ENCODE results near the gene PHF14.
"Not testable (repeated sequence)": the region's sequence is repeated elsewhere in the genome, so short reads cannot be mapped to it uniquely, and the experiment has no call there.

PHF14 gene

DNA sequence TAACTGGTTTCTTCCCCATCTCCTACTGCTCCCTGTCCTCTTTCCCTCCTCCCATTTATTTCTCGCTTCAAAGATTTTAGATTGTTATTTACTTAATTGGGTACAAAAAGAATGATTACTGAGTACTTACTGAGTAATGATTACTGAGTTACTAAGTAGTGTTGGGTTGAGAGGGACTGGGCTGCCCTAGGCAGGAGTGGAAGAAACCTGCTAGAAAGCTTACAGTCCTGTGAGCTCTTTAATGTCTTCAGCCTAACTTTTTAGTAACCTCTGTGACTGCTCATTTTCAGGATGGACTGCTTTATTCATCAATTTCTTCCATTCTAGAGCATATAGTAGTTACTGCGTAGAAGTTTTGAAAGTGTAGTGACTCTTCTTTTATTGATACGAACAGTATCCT, 7.6 kb downstream of the PHF14 start:
- DNase-seq, result no peak

GRCh38 chr7:10990748-10991147, 17.1 kb downstream of the PHF14 start:
- DNase-seq, result not testable (repeated sequence)

GRCh38 chr7:10995482-10996166, 22.0 kb downstream of the PHF14 start:
- DNase-seq, result not testable (repeated sequence)

DNA sequence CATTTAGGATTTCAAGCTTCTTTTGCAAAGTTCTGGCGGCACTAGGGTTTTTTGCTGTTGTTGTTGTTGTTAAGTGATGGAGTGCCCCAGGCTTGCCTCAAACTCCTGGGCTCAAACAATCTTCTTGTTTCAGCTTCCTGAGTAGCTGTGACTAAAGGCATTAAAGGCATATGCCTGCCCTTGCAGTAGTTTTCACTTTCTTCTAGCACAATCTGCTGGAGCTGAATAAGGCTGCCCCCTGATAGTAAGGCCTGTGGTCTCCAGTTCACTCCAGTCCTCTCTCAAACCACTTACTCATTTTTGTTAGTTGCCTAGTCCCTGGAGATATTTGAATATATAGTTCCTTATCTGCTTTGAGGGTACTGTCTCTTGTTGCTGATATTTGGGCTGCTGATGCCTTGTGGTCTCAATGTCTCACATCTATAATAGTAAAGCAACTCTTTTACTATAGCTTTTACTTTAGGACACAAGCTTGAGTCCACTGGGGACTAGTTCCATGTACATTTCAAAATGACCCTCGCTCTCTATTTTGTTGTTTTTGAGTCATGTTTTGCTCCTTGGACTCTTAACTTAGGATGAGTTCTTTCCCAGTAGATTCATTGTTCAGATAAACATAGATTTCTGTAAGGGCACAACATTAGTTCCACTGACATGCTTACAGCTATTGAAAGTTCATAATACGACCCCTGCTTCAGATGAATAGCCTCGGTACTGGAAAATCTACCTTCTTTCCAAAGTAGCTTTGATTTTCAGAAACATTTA, 25.5 kb downstream of the PHF14 start:
- no peak for DNase-seq

GRCh38 chr7:11005202-11005601, 31.5 kb downstream of the PHF14 start:
- no peak for DNase-seq

GRCh38 chr7:11006291-11006690, 32.6 kb downstream of the PHF14 start:
- DNase-seq, result no peak

- DNase-seq, result no peak
Observed at GRCh38 chr7:11009631-11010030, 36.0 kb downstream of the PHF14 start.

- no peak for DNase-seq
Observed at GRCh38 chr7:11021468-11021867, 47.8 kb downstream of the PHF14 start.

GRCh38 chr7:11026452-11027359, 53.0 kb downstream of the PHF14 start:
- no peak for DNase-seq

GRCh38 chr7:11035661-11036060, 62.0 kb downstream of the PHF14 start:
- DNase-seq, result no peak

- DNase-seq, result no peak
Observed at GRCh38 chr7:11039974-11040373, 66.3 kb downstream of the PHF14 start.

DNA sequence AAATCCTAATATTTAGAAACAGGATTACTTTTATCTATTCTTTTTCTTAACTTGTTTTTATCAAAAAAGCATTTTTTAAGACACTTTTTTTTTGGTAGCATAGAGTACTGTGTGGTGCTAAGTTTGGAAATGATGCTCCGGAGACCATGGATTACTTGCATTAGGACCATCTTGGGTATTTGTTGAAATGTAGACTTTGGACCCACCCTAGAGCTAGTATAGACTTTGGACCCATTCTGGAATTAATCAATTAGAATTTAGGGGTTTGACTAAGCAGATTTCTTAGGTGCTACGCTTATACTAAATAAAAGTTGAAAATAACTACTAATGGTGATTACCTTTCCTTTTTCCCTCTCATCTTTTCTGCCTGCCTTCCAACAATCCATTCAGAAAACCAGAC, 80.4 kb downstream of the PHF14 start:
- DNase-seq, result no peak

DNA sequence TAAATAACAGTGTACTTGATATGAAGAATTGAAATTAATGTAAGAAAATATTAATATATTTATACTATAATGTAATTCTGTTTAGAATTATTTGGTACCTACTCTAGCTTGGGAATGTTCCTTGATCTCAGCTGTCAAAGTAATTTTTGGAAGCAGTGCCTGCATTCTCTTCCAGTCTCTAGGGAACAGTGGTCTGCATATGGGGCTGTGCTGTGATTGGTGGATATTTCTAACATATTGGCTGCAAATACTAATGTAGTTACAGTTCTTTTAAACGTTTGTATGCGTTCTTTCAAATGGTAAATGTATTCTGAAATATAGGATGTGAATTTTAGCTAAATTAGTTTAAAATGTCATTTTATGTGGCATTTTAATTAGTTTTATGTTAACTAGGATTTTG, 87.2 kb downstream of the PHF14 start:
- DNase-seq, result no peak

- no peak for DNase-seq
Observed at GRCh38 chr7:11062110-11062509, 88.4 kb downstream of the PHF14 start.

- no peak for DNase-seq
Observed at GRCh38 chr7:11069591-11069990, 95.9 kb downstream of the PHF14 start.

GRCh38 chr7:11077816-11078215, 104.1 kb downstream of the PHF14 start:
- no peak for DNase-seq

- no peak for DNase-seq
Observed at GRCh38 chr7:11078247-11078834, 104.7 kb downstream of the PHF14 start.

DNA sequence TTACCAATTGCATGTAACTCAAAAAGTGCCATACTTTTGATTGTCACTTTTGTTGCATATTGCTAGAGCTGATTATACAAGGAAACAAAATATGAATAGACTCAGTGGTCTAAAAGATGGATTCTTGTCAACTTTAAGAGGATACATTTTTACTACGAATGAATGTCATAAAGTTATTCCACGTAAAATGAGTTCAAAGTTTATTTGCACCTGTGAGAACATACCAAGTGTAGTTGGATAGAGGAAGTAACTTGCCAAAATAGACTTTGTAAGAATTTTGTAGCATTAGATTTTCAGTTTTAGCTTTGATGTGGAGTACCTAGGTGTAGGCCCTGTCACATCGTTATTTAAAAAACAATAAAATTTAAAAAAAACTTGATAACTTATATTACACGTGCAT, 106.2 kb downstream of the PHF14 start:
- no peak for DNase-seq

DNA sequence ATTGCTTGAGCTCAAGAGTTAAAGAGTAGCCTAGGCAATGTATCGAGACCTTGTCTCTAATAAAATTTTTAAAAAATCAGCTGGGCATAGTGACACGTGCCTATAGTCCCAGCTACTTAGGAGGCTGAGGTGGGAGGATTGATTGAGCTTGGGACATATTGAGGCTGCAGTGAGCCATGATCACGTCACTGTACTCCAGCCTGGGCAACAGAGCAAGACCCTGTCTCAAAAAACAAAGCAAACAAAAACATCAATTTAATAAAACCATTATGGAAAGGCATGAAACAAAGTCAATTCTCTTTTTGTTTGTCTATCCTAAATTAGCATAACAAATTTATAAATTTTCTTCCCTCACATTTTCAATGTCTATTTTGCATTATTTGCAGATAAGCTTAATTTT, 108.4 kb downstream of the PHF14 start:
- no peak for DNase-seq

DNA sequence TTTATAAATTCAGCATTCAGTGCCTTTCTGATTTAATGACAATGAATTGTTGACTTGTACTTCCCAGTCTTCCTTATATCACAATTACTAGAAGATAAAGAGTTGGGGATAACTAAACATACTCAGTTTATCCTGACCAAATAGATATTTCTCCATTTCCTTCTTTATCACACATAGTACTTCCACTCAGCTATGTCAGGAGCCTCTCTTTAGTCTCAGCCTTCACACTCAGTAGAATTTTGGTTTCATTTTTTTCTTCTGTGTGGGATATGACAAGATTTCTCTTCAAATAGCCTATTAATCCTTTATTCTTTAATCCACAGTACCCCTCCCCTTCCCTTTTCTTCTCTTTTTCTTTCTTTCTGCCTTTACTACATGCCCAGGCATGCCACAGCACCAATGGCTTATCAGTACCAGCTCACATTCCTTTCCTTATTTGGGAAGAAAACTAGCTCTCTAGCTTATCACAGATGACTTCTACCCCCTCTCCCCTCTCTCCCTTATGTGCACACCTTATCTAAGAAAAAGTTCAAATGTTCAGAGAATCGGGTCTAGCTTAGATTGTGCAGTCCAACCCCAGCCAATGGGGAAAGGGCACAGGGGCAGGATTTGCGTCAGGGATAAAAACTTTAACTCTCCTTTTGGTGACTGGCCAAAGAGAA, 109.0 kb downstream of the PHF14 start:
- no peak for DNase-seq

- DNase-seq, result no peak
Observed at GRCh38 chr7:11083214-11083568, 109.5 kb downstream of the PHF14 start.

DNA sequence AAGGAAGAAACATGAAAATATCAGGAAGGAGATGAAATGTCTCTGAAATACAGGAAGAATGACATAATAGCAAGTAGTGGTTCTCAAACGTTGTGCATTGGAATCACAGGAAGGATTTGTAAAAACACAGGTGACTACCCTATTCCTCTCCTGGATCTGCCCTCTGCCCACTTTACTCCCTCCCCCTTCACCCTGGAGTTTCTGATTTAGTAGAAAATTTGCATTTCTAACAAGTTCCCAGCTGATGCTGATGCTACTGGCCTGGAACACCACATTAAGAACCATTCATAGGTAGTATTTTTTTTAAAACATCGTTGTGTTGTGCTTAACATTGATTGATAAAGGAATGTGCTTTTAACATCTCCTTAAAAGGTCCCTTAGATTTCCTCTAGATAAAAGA, 130.9 kb downstream of the PHF14 start:
- no peak for DNase-seq

- DNase-seq, result no peak
Observed at GRCh38 chr7:11109659-11110058, 136.0 kb downstream of the PHF14 start.
